KMS-11 (cell line): ENCODE results near the gene AHCYL1.

Experiments used
- H2AFZ ChIP-seq: fragments of 200-600 bp; sonication (generic); 2 replicates; pipeline ENCODE4 v1.6.1; 2016; ENCODE audit warnings: antibody characterized with exemption, mixed run types, low read depth
- H3K27ac ChIP-seq: fragments of 200-600 bp; sonication (generic); 2 replicates; pipeline ENCODE4 v1.6.1; 2016; ENCODE audit warnings: mild to moderate bottlenecking, mixed run types
- H3K27me3 ChIP-seq: fragments of 200-600 bp; sonication (generic); 2 replicates; pipeline ENCODE4 v1.6.1; 2017; ENCODE audit warnings: mild to moderate bottlenecking, low read depth, mixed run types, moderate library complexity; ENCODE audit not compliant: insufficient read depth
- H3K36me3 ChIP-seq: fragments of 200-600 bp; sonication (generic); 2 replicates; pipeline ENCODE4 v1.6.1; 2017; ENCODE audit warnings: mild to moderate bottlenecking, mixed run types; ENCODE audit not compliant: insufficient read depth
- H3K4me1 ChIP-seq: fragments of 200-600 bp; sonication (generic); 2 replicates; pipeline ENCODE4 v1.6.1; 2016; ENCODE audit warnings: mild to moderate bottlenecking, low read depth, mixed run types; ENCODE audit not compliant: poor library complexity, severe bottlenecking
- H3K4me2 ChIP-seq: fragments of 200-600 bp; sonication (generic); 2 replicates; pipeline ENCODE4 v1.7.0; 2016; ENCODE audit warnings: mild to moderate bottlenecking, mixed run types
- H3K4me3 ChIP-seq: fragments of 200-600 bp; sonication (generic); IDR thresholded peaks from 2 replicates; pipeline ENCODE4 v1.6.1; 2017; ENCODE audit warnings: low read depth, low read length, mixed read lengths; ENCODE audit not compliant: insufficient read depth
- H3K79me2 ChIP-seq: fragments of 200-600 bp; sonication (generic); 2 replicates; pipeline ENCODE4 v1.6.1; 2016; ENCODE audit warnings: low read depth, mixed run types; ENCODE audit not compliant: insufficient read depth
- H3K9ac ChIP-seq: fragments of 200-600 bp; sonication (generic); 2 replicates; pipeline ENCODE4 v1.6.1; 2016; ENCODE audit warnings: mild to moderate bottlenecking, mixed run types
- H4K20me1 ChIP-seq: fragments of 200-600 bp; sonication (generic); 2 replicates; pipeline ENCODE4 v1.6.1; 2016; ENCODE audit warnings: mild to moderate bottlenecking, mixed run types; ENCODE audit not compliant: insufficient read depth
- TF ChIP-seq, protein P1 (sequence below): fragments of 200-600 bp; sonication (generic); conservative IDR thresholded peaks from 2 replicates; pipeline ENCODE4 v1.6.1; 2017; ENCODE audit warnings: low read depth, mild to moderate bottlenecking, antibody characterized with exemption, low read length, moderate library complexity, mixed read lengths

Gene AHCYL1

DNA sequence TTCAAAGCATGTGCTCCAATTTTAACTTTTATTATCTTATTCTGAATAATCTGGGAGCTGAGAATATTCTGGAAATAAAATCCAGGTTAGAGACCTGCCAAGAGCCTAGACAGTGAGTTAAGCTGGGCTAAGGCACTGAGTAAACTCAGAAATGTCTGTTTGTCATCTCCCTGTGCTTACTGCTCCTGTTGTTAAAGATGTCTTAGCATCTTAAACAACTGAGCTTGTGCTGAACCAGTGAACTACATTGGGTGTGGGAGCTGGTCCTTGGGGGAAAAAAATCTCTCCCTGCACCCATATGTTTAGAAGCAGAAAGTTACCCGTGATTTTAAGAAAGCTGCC, 25.0 kb upstream of the AHCYL1 start:
- Histone ChIP-seq H3K27me3 (no peaks in the 10 kb centered on the region), H3K4me3 (no peak overlapping the region), H3K27ac (no peak overlapping the region), H3K4me1 (no peaks in the 10 kb centered on the region), H4K20me1 (no peaks in the 10 kb centered on the region), H3K4me2 (no peak overlapping the region), H3K9ac (no peak overlapping the region), H2AFZ (no peak overlapping the region), H3K79me2 (no peaks in the 10 kb centered on the region), H3K36me3 (no peaks in the 10 kb centered on the region)
- TF ChIP-seq, protein P1, sequence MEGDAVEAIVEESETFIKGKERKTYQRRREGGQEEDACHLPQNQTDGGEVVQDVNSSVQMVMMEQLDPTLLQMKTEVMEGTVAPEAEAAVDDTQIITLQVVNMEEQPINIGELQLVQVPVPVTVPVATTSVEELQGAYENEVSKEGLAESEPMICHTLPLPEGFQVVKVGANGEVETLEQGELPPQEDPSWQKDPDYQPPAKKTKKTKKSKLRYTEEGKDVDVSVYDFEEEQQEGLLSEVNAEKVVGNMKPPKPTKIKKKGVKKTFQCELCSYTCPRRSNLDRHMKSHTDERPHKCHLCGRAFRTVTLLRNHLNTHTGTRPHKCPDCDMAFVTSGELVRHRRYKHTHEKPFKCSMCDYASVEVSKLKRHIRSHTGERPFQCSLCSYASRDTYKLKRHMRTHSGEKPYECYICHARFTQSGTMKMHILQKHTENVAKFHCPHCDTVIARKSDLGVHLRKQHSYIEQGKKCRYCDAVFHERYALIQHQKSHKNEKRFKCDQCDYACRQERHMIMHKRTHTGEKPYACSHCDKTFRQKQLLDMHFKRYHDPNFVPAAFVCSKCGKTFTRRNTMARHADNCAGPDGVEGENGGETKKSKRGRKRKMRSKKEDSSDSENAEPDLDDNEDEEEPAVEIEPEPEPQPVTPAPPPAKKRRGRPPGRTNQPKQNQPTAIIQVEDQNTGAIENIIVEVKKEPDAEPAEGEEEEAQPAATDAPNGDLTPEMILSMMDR, result no peak

DNA sequence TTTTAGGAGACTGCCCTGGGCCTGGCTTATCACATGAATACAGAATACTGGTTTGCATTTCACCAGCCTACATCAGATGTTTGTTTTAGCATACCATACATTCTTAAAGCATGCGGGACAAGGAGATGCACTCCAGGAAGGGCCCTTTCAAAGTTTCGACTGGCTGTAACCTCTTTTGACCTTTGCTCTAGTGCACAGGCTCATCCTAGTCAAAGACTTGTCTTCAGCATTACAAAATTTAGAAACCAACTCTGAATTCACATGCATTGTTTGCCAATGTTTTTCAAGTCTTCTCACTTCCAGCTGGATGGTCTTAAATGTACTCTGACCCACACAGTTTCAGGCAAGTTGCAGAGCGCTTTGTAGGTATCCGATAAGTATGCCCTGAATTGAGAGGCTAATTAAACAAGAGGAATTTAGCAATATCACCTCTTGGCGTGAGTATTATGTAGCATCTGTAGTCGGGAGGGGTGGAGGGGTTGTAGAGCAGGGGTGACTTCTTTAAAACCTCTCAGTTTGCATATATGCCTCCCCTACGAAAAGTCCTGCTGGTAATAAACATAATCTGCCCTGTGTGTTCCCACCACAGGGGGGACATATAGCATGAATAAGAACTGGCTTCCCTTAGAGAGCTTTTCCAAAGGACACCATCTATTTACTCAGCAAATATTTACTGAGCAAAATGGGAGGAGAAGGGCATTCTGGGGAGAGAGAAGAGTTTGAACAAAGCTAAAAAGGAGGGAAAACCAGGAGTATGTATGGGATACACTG, 24.4 kb upstream of the AHCYL1 start:
- TF ChIP-seq, protein P1, result no peak
- H3K36me3 ChIP-seq, result no peaks in the 10 kb centered on the region
- H3K27me3 ChIP-seq, result no peaks in the 10 kb centered on the region
- no peak overlapping the region for H3K4me3 ChIP-seq
- H3K4me2 ChIP-seq, result no peak overlapping the region
- H3K4me1 ChIP-seq, result no peaks in the 10 kb centered on the region
- H3K27ac ChIP-seq, result no peak overlapping the region
- no peaks in the 10 kb centered on the region for H4K20me1 ChIP-seq
- H3K9ac ChIP-seq, result no peak overlapping the region
- H3K79me2 ChIP-seq, result no peaks in the 10 kb centered on the region
- H2AFZ ChIP-seq, result no peak overlapping the region

DNA sequence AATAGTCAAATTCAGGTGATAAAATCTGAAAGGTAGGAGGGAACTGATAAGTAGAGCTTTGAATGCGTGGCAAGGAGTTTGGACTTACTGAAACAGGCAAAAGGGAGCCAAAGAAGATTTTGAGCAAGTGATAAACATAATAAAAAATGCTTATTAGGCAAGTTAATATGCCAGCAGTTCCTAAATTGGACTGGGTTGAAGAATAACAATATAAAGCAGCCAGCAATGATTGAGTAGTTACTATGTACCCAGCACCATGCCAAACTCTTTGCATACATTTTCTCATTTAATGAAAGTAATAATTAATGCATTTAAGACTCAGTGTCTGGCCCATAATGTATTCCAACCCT, 23.8 kb upstream of the AHCYL1 start:
- H3K4me2 ChIP-seq, result no peak overlapping the region

DNA sequence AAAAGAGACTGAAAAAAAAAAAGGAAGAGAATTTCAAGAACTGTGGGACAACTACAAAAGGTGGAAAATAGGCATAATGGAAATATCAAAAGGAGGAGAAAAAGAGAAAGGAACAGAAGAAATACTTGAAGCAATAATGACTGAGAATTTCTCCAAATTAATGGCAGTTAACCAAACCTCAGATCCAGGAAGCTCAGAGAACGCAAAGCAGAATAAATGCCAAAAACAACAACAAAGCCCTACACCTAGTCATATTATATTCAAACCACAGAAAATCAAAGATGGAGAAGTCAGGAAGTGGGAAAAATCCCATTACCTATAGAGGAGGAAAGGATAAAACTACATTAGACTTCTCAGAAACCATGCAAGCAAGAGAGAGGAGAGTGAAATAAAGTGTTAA, 20.7 kb upstream of the AHCYL1 start:
- H2AFZ ChIP-seq, result no peak overlapping the region
- no peak overlapping the region for H3K4me3 ChIP-seq
- no peaks in the 10 kb centered on the region for H4K20me1 ChIP-seq
- TF ChIP-seq, protein P1, result no peak
- H3K4me1 ChIP-seq, result no peaks in the 10 kb centered on the region
- H3K9ac ChIP-seq, result no peak overlapping the region
- no peaks in the 10 kb centered on the region for H3K27me3 ChIP-seq
- H3K36me3 ChIP-seq, result no peaks in the 10 kb centered on the region
- H3K27ac ChIP-seq, result no peak overlapping the region
- H3K4me2 ChIP-seq, result no peak overlapping the region
- no peaks in the 10 kb centered on the region for H3K79me2 ChIP-seq

More for the DNA sequence above, 23.8 kb upstream of the AHCYL1 start:
- no peak overlapping the region for H3K27ac ChIP-seq
- H3K9ac ChIP-seq, result no peak overlapping the region
- H3K36me3 ChIP-seq, result no peaks in the 10 kb centered on the region
- H4K20me1 ChIP-seq, result no peaks in the 10 kb centered on the region
- H3K79me2 ChIP-seq, result no peaks in the 10 kb centered on the region
- H3K4me3 ChIP-seq, result no peak overlapping the region
- no peaks in the 10 kb centered on the region for H3K4me1 ChIP-seq
- no peak overlapping the region for H2AFZ ChIP-seq
- TF ChIP-seq, protein P1, result no peak
- H3K27me3 ChIP-seq, result no peaks in the 10 kb centered on the region
